ENCODE data around the gene ATP6V0D1.

The ATP6V0D1 gene

GRCh38 chr16:67462279-67462655 lies 18.7 kb downstream of the ATP6V0D1 start:
- no peak for DNase-seq

GRCh38 chr16:67461600-67462278 lies 19.2 kb downstream of the ATP6V0D1 start:
- DNase-seq = no peak

GRCh38 chr16:67460961-67461360 lies 20.0 kb downstream of the ATP6V0D1 start:
- DNase-seq = no peak

- no peak for DNase-seq
These were observed 20.8 kb downstream of the ATP6V0D1 start for GRCh38 chr16:67460168-67460567.

GRCh38 chr16:67459861-67460150 lies 21.2 kb downstream of the ATP6V0D1 start:
- no peak for DNase-seq

GRCh38 chr16:67459066-67459860 lies 21.7 kb downstream of the ATP6V0D1 start:
- DNase-seq = peak; percentile 15

- peak; percentile 75 for DNase-seq
These were observed 22.8 kb downstream of the ATP6V0D1 start for GRCh38 chr16:67458121-67458641.

- DNase-seq = peak; percentile 15
These were observed 23.3 kb downstream of the ATP6V0D1 start for GRCh38 chr16:67457611-67458010.

GRCh38 chr16:67456391-67457081 lies 24.4 kb downstream of the ATP6V0D1 start:
- DNase-seq = peak; percentile 23

- DNase-seq = no peak
These were observed 26.1 kb downstream of the ATP6V0D1 start for GRCh38 chr16:67454852-67455251.

- no peak for DNase-seq
These were observed 26.9 kb downstream of the ATP6V0D1 start for GRCh38 chr16:67454104-67454503.

- DNase-seq = no peak
These were observed 29.1 kb downstream of the ATP6V0D1 start for GRCh38 chr16:67451704-67452435.

- DNase-seq = no peak
These were observed 29.8 kb downstream of the ATP6V0D1 start for GRCh38 chr16:67451061-67451703.

GRCh38 chr16:67449739-67450138 lies 31.2 kb downstream of the ATP6V0D1 start:
- DNase-seq = no peak

- DNase-seq = no peak
These were observed 31.6 kb downstream of the ATP6V0D1 start for GRCh38 chr16:67449336-67449735.

GRCh38 chr16:67448580-67448979 lies 32.4 kb downstream of the ATP6V0D1 start:
- DNase-seq = no peak

- peak; percentile 44 for DNase-seq
These were observed 33.4 kb downstream of the ATP6V0D1 start for GRCh38 chr16:67447508-67448076.

- DNase-seq = no peak
These were observed 33.9 kb downstream of the ATP6V0D1 start for GRCh38 chr16:67446968-67447507.

- DNase-seq = no peak
These were observed 34.7 kb downstream of the ATP6V0D1 start for GRCh38 chr16:67445913-67446907.

GRCh38 chr16:67445441-67445912 lies 35.5 kb downstream of the ATP6V0D1 start:
- no peak for DNase-seq

Measured in fibroblast of skin of scalp (primary cell).